COLO829 (cell line): ENCODE data around the gene TMEM54.

Experiments
- DNase-seq: peaks from one replicate; pipeline ENCODE4 v3.0.0; 2012; ENCODE audit warnings: low spot score

TMEM54 gene

DNA sequence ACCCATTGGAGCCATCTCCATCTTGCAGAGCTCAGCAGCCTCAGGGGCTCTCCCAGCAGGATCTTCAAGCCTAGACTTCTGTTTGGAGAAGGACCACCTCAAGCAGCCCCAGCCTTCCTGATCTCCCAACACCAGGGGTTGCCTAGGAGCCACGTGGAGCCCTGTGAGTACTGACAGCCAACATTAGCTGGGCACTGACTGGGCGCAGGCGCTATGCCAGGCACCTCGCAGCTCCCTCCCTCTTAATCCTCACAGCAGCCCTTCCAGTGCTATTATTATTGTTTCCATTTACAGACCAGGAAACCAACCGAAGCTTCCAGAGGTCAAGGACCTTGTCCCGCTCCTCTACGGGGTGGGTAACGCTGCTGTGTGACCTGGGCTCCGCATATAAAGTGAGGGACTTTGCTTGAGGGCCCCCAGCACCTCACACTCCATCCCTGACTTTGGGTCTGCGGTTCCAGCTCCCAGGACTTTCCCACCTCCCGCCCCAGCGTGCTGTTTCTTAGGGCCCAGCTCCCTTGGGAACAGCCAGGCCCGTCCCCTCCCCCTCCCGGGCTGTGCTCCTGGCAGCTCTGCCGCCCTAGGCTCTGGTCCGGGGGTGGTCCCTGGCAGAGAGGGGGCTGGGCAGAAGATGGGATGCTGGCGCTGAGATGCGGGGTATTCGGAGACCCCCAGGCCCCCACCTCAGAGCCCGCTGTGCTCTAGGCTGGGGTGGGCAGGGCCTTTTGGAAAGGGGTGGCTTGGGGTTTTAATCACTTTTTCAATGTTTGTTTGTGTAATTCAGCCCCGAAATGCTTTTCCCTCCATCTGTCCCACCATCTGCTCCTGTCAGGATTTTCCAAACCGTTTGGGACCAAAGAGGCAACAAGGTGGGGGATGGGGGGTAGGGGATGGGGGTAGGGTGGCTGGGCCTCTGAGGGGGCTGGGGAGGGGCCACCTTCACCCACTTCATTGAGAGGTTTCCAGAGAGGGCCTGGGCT, 19.0 kb downstream of the TMEM54 start:
- DNase-seq, result no peak

DNA sequence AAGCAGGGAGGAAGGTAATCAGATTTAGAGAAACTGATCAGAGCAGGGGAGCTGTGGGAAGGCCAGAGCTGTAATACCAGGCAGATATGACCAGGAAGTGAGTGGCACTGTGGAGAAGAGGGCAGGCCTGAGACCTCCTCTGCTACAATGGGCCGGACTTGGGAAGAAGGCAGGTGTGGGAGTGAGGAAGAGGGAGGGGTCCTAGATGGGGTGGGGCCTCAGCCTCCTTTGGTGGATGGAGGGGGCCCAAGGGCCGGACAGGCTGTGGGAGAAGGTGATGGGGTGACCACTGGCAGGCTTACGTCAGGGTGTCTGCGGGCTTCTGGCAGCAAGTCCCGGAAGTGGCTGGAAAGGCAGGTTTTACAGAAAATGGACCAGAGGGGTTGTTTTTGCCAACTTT, 19.9 kb downstream of the TMEM54 start:
- no peak for DNase-seq

DNA sequence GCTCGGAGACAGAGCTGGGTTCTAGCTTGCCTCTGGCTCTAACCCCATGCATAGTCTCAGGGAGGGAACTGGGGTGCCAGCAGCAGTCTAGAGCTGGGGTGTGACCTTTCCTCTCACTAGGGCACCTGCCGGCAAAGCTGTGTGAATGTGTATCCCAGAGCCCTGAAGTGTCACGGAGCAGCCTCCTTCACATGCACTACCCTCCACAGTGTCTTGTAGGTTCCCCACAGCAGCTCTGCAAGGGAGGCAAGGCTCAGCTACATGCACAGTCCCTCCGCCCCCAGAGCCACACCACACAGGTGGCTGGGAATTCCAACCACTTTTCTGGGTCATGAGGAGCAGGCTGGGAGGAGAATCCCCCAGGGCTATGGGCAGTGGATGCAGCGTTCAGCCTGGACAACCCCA, 22.6 kb downstream of the TMEM54 start:
- DNase-seq, result no peak

DNA sequence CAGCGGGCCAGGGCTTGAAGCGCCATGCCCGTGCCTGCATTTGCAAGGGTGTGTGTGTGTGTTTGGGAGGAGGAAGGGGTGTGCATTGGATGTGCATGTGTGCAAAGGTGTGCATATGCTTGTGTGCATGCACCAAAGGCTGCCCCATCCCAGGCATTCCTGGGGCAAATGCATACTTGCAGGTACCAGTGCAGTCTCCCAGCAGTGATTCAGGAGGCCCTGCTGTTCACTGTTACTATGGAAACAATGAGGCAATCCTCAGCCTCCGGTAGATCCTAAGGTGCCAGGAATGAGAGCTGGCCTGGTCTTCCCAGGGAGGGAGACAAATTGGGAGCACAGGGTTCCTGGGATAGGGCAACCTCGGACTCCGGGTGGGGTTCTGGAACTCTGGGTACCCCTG, 23.0 kb downstream of the TMEM54 start:
- DNase-seq, result no peak

DNA sequence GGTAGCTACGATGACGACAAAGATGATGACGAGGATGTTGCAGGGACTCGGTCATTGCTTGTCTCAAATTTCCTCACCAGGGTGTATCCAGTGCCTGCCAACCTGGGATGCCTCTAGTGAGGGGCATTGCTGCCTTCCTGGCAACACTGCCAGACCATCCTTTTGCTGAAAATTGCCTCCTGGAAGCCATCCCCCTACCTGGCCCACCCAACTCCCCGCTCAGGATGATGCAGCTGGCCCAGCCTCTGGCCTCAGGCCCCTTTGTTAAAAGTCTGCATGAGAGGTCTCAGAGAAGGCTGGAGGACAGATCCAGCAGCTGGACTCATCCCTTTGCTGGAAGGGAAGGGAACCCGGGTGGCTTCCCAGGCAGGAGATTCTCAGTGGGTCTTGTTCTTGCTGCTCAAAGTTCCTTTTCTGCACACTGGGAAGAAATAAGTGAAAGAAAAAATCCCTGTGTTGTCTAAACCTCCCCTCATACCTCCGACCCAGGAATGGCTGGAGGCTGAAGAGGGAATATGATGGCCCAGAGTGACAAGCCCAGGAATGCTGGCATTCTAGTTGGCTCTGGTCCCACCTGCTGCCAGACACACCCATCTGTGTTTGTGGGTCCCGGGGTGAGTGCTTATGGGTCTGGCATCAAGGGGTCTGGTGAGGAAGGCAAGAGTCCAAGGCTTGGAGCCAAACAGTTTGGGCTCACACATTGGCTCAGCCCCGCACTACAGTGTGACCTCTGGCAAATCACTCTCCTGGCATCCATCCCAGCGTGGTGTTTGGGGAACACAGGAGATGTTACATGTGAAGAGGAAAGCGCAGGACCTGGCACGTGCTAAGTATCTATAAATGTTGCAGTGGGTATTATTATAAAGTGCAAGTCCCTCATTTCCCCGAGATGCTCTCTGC, 23.7 kb downstream of the TMEM54 start:
- DNase-seq, result no peak

DNA sequence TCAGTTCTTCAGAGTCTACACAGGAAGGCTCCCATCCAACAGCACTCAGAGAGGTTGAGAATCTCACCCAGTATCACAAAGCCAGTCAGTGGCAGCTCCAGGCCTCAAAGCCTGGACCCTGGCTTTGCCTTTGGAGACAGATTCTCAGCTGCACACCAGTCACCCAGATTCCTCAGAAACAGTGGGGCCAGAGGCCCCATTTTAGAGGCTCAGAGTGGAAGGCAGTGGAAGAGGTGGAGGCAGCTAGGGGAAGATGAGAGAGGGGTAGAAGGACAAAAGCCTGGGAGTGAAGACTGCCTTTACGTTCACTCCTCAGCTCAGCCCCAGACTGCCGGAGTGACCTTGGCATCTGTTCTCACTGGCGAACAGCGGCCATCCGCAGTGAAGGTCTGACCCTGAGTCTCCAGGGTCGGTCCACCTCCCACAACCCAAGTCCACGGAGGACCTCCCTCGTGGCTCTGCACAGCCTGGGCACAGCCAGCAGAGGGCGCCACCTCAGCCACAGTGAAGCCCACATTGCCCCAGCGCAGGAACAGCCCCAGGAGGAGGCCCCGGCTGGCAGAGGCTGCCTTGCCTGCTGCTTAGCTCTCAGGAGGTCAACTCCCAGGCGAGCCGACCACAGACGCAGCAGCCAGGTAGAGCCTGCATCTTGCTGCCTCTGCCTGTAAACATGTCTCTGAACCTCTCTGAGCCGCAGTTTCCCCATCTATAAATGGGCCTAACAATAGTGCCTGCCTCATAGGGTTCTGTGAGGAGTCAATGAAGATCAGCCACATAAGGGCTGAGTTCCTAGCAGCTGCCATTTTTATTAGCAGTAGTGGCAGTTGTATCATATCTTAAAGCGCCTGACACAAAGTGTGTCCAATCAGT, 24.6 kb downstream of the TMEM54 start:
- DNase-seq, result peak; percentile 53

DNA sequence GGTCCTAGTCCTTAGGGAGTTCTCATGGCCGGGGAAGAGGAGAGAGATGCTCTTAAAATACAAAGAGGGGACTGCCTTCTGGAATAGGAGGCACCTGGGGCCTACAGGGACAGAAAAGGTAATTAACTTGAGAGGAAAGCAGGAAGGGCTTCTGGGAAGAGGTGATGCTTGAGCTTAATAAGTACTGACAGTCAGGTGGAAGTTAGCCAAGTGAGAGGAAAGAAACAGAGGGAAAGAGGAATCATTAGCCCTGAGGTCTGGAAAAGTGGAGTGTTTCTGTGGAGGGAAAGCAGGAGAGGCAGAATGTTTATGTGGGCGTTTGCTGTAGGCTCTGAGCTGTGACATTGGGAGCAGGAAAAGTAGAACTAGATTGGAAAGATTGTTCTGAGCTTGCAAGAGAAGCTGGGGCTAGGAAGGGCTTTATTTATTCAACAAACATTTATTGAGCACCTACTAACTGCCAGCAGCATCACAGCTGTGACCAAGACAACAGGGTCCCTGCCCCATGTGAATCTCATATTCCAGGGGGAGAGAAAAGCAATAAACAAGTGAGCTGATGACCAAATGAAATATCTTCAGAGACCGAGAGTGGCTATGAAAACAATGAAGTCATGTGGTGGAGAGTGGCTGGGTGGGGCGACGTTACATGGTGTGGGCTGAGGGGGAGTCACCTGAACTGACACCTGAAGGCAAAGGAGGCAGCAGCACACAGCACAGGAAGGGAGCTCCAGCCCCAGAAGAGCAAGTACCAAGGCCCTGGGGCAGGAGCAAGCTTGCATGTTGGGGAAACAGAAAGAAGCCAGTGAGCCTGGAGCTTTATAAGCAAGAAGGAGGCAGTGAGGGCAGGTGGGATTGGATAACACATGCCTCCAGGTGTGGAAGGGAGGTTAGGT, 26.1 kb downstream of the TMEM54 start:
- DNase-seq, result no peak

DNA sequence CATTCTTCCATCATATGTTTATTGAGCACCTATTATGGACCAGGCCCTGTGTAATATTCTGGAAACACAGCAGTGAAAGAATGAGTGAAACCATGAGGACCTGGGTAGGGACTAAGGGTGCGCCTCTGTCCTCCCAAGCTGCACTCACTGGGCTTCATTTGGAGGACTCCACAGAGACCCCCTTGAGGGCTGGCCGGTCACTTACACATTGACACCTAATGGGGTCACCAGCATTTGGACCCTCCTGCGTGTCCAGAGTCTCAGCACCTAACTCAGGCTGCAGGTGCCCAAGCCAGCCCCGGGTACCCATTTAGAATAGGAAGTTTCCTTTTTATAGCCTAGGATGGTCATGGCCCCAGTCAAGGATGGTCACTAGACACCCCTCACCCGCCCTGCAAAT, 27.7 kb downstream of the TMEM54 start:
- DNase-seq, result no peak

DNA sequence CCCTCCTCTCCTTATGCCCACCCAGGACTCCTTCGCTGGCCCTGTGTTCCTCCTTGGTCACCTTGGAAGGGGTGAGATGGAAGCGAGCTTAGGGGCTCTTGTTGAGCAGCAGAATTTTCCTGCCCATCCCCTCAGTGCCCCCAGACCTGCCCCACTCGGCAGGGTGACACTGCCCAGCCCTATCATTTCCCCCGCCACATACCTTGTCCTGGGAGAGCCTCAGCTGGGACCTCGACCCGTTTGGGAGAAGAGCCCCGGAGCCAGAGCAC, 29.1 kb downstream of the TMEM54 start:
- no peak for DNase-seq

DNA sequence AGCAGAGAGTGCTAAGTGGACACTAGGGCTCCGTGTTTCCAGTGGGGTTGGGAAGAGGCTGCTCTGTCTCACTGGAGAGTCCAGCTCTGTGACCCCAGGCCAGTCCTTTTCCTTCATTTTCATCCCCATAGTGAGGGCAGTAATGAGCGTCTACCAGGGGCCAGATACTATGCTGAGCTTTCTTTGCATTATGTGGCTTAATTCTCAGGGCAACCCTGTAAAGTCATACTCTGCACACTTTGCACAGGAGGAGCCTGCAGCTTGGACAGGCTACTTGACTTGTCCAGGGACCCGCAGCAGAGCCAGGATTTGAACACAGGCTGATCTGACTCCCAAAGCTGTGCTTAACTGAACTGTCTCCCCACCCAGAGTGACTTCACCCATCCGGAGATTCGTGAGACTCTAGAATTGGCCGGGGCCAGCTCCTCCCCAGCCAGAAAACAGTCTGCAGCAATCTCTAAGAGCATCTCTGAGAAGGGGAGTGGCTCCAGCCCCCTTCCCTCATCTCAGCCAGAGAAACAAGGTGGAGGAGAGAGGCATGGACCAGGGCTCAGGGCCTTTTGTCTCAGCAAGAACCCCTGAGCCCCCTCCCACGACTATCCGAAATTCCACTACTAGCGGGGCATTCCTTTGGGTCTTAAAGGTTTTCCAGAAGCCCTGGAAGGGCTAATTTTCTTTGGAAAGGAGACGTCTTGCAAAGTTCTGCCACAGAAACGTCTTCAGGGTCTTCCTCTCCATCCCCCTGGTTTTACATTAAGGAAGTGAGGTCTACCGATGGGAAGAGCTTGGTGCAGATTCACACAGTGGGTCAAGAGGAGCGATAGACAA, 29.6 kb downstream of the TMEM54 start:
- DNase-seq, result no peak

DNA sequence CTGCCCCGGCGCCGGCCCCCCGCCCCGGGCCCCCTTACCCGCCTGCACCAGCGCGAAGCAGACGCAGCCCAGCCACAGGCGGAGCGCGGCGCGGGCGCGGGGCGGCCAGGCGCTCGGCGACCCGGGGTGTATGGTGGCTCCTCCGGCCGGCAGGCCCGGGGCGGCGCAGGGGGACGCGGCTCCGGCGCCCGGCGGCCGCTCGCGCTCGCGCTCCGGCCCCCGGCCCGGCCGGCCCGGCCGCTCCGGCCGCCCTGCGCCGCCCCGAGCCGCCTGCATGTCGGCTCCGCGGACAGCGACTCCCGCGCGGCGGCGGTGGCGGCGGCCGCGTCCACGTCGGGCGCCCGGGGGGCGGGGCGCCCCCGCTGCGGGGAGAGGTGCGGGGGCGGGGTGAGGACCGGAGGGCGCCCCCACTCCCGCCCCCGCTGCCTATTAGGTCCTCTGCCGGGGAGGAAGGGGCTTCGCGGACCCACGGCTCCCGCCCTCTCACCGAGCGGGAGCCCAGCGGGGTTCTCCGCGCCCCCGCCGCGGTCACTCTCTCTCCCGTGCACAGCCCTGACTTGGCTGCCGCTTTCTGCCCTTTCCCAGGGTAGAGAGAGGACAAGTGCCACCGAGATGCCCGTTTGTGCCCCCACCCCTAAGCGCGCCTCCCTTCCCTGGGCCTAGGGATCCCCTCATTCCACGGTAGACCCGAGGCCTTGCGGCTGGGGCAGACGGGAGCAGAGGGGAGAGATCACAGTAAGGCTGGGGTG, 30.4 kb downstream of the TMEM54 start, which contains the start of gene FNDC5:
TSS of gene FNDC5 (minus strand) at position 298 of the 749 bp plus-strand sequence.
- no peak for DNase-seq

DNA sequence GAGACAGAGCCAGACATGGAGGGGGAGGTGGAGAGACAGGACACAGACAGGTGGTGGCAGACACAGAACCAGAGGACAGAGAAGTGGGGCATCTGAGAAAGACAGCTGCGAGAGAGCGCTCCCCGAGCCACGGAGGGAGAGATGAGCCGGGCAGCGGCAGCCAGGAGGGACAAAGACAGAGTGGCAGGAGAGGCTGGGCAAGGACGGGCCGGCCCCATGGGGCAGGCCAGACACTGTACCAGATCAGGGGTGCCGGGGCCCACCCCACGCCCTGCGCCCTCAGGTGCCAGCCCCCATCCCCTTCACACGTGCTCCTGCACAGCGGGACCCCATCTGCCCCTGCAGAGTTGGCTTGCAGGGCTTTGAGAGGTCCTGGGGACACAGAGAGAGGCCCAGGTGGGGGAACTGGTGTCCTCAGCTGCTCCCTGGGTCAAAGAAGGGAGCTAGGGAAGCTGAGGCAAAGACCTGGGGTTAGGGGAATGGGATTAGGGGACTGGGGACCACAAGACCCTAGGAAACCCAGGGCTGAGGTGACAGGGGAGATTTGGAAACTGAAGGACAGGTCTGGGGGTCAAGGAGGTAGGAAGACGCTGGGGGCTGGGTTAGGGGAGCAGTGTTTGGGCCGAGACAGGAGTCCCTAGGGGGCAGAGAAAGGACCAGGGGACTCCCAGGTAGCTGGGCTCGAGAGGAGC, 31.1 kb downstream of the TMEM54 start:
- no peak for DNase-seq

DNA sequence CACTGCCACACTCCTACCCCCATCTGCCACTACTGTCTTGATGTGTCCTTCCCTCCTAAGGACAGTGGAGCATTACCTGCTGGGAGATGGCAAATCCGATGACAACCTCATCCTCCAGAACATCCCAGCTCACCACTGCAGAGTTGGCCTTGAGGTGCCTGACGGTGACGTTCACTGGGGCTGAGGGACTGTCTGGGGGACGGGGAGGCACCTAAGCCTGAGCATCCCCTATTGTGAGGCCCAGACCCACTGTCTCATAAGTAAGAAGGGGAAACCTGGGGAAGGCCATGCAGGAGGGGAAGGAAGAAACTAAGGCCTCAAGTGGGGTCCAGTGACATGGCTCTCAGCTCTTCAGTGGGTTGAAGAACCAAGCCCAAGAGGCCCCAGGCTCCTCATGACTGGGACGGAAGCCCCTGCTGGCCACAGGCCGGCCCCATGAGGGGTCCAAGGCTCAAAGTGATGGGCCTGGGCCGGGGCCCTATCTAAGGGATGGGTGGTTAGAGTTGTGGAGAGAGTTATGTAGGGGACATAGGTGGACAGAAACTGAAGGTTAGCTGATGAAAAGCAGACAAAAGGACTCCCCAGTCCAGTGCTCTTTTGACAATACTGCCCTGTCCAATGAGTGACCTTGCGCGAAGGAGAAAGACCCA, 32.3 kb downstream of the TMEM54 start:
- no peak for DNase-seq

DNA sequence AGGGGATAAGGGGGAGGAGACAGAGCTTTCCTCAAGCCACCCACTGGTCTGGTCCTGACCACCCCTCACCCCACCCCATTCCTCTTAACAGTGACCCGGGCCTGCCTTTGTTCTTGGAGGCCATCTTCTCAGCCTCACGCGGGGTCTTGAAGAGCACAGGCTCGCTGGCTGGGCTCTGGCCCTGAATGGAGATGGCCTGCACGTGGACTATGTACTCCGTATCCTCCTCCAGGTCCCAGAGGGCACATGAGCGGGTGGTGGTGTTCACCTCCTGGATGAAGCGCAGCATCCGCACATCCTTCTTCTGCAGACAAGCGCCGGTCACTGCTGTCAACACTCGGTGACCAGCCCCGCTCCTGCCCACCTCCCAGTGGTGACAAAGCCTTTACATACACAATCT, 33.1 kb downstream of the TMEM54 start:
- DNase-seq, result no peak

DNA sequence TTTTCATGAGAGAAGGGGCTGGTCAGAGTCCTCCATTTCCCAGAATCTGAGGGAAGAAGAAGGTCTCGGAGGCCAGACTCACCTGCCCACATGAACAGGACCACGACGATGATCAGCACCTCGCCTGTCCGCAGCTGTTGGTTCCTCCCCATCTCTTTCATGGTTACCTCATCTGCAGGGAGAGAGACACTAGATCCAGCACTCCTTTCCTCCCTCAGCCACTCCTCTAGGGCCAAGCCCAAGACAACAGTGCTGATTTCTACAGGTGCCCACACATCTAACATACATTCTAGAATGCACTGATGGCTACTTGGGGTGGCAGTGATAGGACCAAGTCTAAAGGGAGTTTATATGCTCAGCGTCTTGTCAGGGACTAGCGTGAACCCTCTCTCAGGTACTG, 33.5 kb downstream of the TMEM54 start:
- DNase-seq, result no peak

DNA sequence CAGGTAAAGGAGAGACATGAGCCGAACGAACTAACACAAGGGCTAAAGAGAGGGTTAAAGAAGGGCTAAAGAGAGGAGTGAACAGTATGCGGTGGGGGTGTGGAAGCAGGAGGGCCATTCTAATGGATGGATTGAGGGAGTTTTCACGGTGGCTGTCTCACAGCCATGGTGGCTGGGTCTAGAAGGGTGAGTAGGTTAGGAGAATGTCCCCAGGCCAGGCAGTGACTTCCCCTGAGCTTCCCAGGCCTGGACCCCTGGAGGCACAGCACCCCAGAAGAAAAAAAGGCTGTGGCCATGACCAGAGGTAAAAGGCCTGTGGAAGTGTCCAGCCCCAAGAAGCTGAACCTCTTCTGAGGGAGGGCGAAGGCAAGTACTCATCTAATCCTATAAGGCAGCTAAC, 34.0 kb downstream of the TMEM54 start:
- no peak for DNase-seq

DNA sequence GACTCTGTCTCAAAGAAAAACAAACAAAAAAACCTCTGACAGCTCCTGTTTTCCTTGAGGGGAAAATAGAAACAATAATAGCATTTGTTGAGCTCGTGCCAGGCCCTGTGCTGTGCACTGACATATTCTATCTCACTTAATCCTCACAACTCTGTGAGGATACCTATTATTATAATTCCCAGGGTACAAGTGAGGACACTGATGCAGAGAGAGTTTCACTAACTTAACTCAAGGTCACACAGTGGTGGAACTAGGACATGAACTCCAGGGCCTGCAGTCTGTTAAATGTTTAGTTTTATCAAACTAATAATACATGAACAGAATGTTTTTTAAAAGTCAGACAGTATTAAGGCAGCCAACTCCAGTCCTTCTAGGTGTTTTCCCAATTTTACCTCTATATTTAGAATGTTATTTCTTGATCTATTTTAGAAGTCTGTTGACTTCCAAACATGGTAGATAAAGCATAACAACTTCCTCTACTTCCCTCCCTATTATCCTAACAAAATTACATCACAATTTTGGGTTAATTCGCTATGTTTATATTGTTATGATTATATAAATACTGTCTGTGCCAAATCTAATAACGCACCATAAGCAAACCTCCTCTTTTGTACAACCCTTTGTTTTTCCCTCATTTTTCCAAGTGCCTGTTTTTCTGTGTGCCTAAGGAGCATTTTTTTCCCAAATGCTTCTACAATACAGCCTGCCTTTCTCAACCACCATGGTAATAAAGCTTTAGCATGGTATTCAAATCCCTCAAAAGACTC, 35.4 kb downstream of the TMEM54 start:
- no peak for DNase-seq
